KMS-11 (cell line): Measurements from ENCODE around the gene OBSL1.

Source experiments
- H2AFZ ChIP-seq: fragments of 200-600 bp; sonication (generic); 2 replicates; pipeline ENCODE4 v1.6.1; 2016; ENCODE audit warnings: antibody characterized with exemption, mixed run types, low read depth
- H3K27ac ChIP-seq: fragments of 200-600 bp; sonication (generic); 2 replicates; pipeline ENCODE4 v1.6.1; 2016; ENCODE audit warnings: mild to moderate bottlenecking, mixed run types
- H3K27me3 ChIP-seq: fragments of 200-600 bp; sonication (generic); 2 replicates; pipeline ENCODE4 v1.6.1; 2017; ENCODE audit warnings: mild to moderate bottlenecking, low read depth, mixed run types, moderate library complexity; ENCODE audit not compliant: insufficient read depth
- H3K36me3 ChIP-seq: fragments of 200-600 bp; sonication (generic); 2 replicates; pipeline ENCODE4 v1.6.1; 2017; ENCODE audit warnings: mild to moderate bottlenecking, mixed run types; ENCODE audit not compliant: insufficient read depth
- H3K4me1 ChIP-seq: fragments of 200-600 bp; sonication (generic); 2 replicates; pipeline ENCODE4 v1.6.1; 2016; ENCODE audit warnings: mild to moderate bottlenecking, low read depth, mixed run types; ENCODE audit not compliant: poor library complexity, severe bottlenecking
- H3K4me2 ChIP-seq: fragments of 200-600 bp; sonication (generic); 2 replicates; pipeline ENCODE4 v1.7.0; 2016; ENCODE audit warnings: mild to moderate bottlenecking, mixed run types
- H3K4me3 ChIP-seq: fragments of 200-600 bp; sonication (generic); IDR thresholded peaks from 2 replicates; pipeline ENCODE4 v1.6.1; 2017; ENCODE audit warnings: low read depth, low read length, mixed read lengths; ENCODE audit not compliant: insufficient read depth
- H3K79me2 ChIP-seq: fragments of 200-600 bp; sonication (generic); 2 replicates; pipeline ENCODE4 v1.6.1; 2016; ENCODE audit warnings: low read depth, mixed run types; ENCODE audit not compliant: insufficient read depth
- H3K9ac ChIP-seq: fragments of 200-600 bp; sonication (generic); 2 replicates; pipeline ENCODE4 v1.6.1; 2016; ENCODE audit warnings: mild to moderate bottlenecking, mixed run types
- H4K20me1 ChIP-seq: fragments of 200-600 bp; sonication (generic); 2 replicates; pipeline ENCODE4 v1.6.1; 2016; ENCODE audit warnings: mild to moderate bottlenecking, mixed run types; ENCODE audit not compliant: insufficient read depth
- CTCF ChIP-seq: fragments of 200-600 bp; sonication (generic); conservative IDR thresholded peaks from 2 replicates; pipeline ENCODE4 v1.6.1; 2017; ENCODE audit warnings: low read depth, mild to moderate bottlenecking, antibody characterized with exemption, low read length, moderate library complexity, mixed read lengths

OBSL1 gene

GRCh38 chr2:219555956-219556355 is 15.4 kb downstream of the OBSL1 start:
- H3K27me3 ChIP-seq, result peaks cover 78% of the 10 kb centered on the region
- H3K4me2 ChIP-seq, result no peak overlapping the region
- no peak overlapping the region for H3K27ac ChIP-seq
- no peak overlapping the region for H3K9ac ChIP-seq
- no peak overlapping the region for H2AFZ ChIP-seq
- TF ChIP-seq CTCF, result no peak
- H3K4me1 ChIP-seq, result no peaks in the 10 kb centered on the region
- no peaks in the 10 kb centered on the region for H4K20me1 ChIP-seq
- no peak overlapping the region for H3K4me3 ChIP-seq
- no peaks in the 10 kb centered on the region for H3K36me3 ChIP-seq
- no peaks in the 10 kb centered on the region for H3K79me2 ChIP-seq

- Histone ChIP-seq H3K36me3 (no peaks in the 10 kb centered on the region), H3K79me2 (no peaks in the 10 kb centered on the region), H3K27me3 (peaks cover 81% of the 10 kb centered on the region), H3K4me3 (no peak overlapping the region), H3K4me1 (no peaks in the 10 kb centered on the region), H3K4me2 (no peak overlapping the region), H3K9ac (no peak overlapping the region), H2AFZ (no peak overlapping the region), H3K27ac (no peak overlapping the region), H4K20me1 (no peaks in the 10 kb centered on the region)
- TF ChIP-seq CTCF, result no peak
Observed at GRCh38 chr2:219554350-219554749, 17.0 kb downstream of the OBSL1 start.

- Histone ChIP-seq H3K4me3 (no peak overlapping the region), H3K79me2 (no peaks in the 10 kb centered on the region), H3K4me2 (no peak overlapping the region), H4K20me1 (no peaks in the 10 kb centered on the region), H3K36me3 (no peaks in the 10 kb centered on the region), H2AFZ (no peak overlapping the region), H3K27ac (no peak overlapping the region), H3K9ac (no peak overlapping the region), H3K27me3 (peaks cover 81% of the 10 kb centered on the region), H3K4me1 (no peaks in the 10 kb centered on the region)
- TF ChIP-seq CTCF, result no peak
Observed at GRCh38 chr2:219553463-219553963, 17.8 kb downstream of the OBSL1 start.

GRCh38 chr2:219553168-219553417 is 18.2 kb downstream of the OBSL1 start:
- 0 out of 2 replicates have a peak overlapping the region, but pooled peaks have one; percentile 80 for H2AFZ ChIP-seq
- peaks cover 81% of the 10 kb centered on the region for H3K27me3 ChIP-seq
- no peaks in the 10 kb centered on the region for H3K36me3 ChIP-seq
- no peak overlapping the region for H3K9ac ChIP-seq
- H3K4me3 ChIP-seq, result peak overlapping the region; percentile 63
- no peaks in the 10 kb centered on the region for H4K20me1 ChIP-seq
- no peaks in the 10 kb centered on the region for H3K4me1 ChIP-seq
- no peak overlapping the region; the same call in 1 of the 2 replicates for H3K4me2 ChIP-seq
- TF ChIP-seq CTCF, result no peak
- H3K27ac ChIP-seq, result no peak overlapping the region
- no peaks in the 10 kb centered on the region for H3K79me2 ChIP-seq
